PFSK-1 (cell line): ENCODE measurements around the gene DPP6.
"Not testable (repeated sequence)": the region's sequence is repeated elsewhere in the genome, so short reads cannot be mapped to it uniquely, and the experiment has no call there.

Experiments
- FOXP2 ChIP-seq: optimal IDR thresholded peaks from 2 replicates; pipeline ENCODE3; 2011; ENCODE audit warnings: borderline replicate concordance, control low read depth, inconsistent platforms; ENCODE audit not compliant: insufficient read depth; ENCODE audit errors: extremely low read length, extremely low read depth
- POLR2AphosphoS5 ChIP-seq: IDR thresholded peaks from 2 replicates; pipeline ENCODE4 v1.6.1; 2012; ENCODE audit warnings: low read depth, mild to moderate bottlenecking, control low read depth, low read length, moderate library complexity
- REST ChIP-seq, 2 experiments: IDR thresholded peaks; 2 replicates each; pipeline versions ENCODE4 v1.6.1 to v1.8.0; 2011 to 2012; ENCODE audit warnings: low read depth in 2 of 2, low read length in 2 of 2, control low read depth in 1 of 2, inconsistent platforms in 1 of 2, mild to moderate bottlenecking in 1 of 2, moderate library complexity in 1 of 2; ENCODE audit not compliant: insufficient read depth in 1 of 2
- SIN3A ChIP-seq: IDR thresholded peaks from 2 replicates; pipeline ENCODE4 v1.6.1; 2012; ENCODE audit warnings: mild to moderate bottlenecking, low read length, moderate library complexity, borderline replicate concordance; ENCODE audit not compliant: insufficient read depth
- TAF1 ChIP-seq: IDR thresholded peaks from 2 replicates; pipeline ENCODE4 v1.6.1; 2012; ENCODE audit warnings: low read length, control low read depth, borderline replicate concordance; ENCODE audit not compliant: insufficient read depth

- peak; percentile 86 to 92 for TF ChIP-seq REST (IDR thresholded peaks at IDR 0.05; ENCODE audit: insufficient read depth in 1 of 2, low read depth in 2 of 2, low read length in 2 of 2)
- TF ChIP-seq SIN3A, POLR2AphosphoS5, TAF1, FOXP2: not testable (repeated sequence)
Measured at GRCh38 chr7:154055491-154056106, 3.4 kb downstream of the DPP6 start.
